Hematopoietic multipotent progenitor cell treated with erythropoietin and hydrocortisone succinate and interleukin-3 and kit ligand, for 8 days (in vitro differentiated cells): ENCODE data around the gene CEPT1.

ENCODE experiments used
- DNase-seq: peaks from one replicate; pipeline ENCODE4 v3.0.0-alpha.2; 2015

CEPT1 gene

GRCh38 chr1:111193712-111194480, 53.9 kb downstream of the CEPT1 start:
- no peak for DNase-seq

- no peak for DNase-seq
These were observed 55.1 kb downstream of the CEPT1 start for GRCh38 chr1:111195002-111195684.

GRCh38 chr1:111196213-111196612, 56.2 kb downstream of the CEPT1 start:
- no peak for DNase-seq

GRCh38 chr1:111197598-111198284, 57.7 kb downstream of the CEPT1 start:
- DNase-seq, result no peak

- no peak for DNase-seq
These were observed 58.8 kb downstream of the CEPT1 start for GRCh38 chr1:111198836-111199235.

- peak; percentile 46 for DNase-seq
These were observed 59.3 kb downstream of the CEPT1 start for GRCh38 chr1:111199329-111199728.

- DNase-seq, result peak; percentile 65
These were observed 60.1 kb downstream of the CEPT1 start, which contains the start of gene DENND2D for GRCh38 chr1:111199881-111200801. Gene DENND2D (minus strand): TSS chr1:111200646. CDS start chr1:111200459, 187 bp downstream.

GRCh38 chr1:111200802-111201161, 60.8 kb downstream of the CEPT1 start:
- no peak for DNase-seq

- peak; percentile 62 for DNase-seq
These were observed 61.5 kb downstream of the CEPT1 start for GRCh38 chr1:111201275-111202090.

- DNase-seq, result peak; percentile 6
These were observed 62.3 kb downstream of the CEPT1 start for GRCh38 chr1:111202366-111202706.

- peak; percentile 73 for DNase-seq
These were observed 62.9 kb downstream of the CEPT1 start for GRCh38 chr1:111202707-111203623.

- peak; percentile 91 for DNase-seq
These were observed 63.7 kb downstream of the CEPT1 start for GRCh38 chr1:111203681-111204200.

GRCh38 chr1:111204201-111204982, 64.4 kb downstream of the CEPT1 start:
- DNase-seq, result peak; percentile 73

- DNase-seq, result peak; percentile 16
These were observed 65.1 kb downstream of the CEPT1 start for GRCh38 chr1:111204983-111205713.

- DNase-seq, result peak; percentile 54
These were observed 65.7 kb downstream of the CEPT1 start for GRCh38 chr1:111205714-111206050.

- DNase-seq, result peak; percentile 17
These were observed 68.9 kb downstream of the CEPT1 start for GRCh38 chr1:111208921-111209320.

- no peak for DNase-seq
These were observed 69.6 kb downstream of the CEPT1 start for GRCh38 chr1:111209622-111210021.

- DNase-seq, result peak; percentile 71
These were observed 71.9 kb downstream of the CEPT1 start for GRCh38 chr1:111211921-111212320.
